Keratinocyte (primary cell): ENCODE results near the gene ACTA2. TPM values are rescaled to one million over a fixed set of nuclear protein-coding genes. Genes with fewer than 3 reads are reported as not detected.

Experiments
- DNase-seq: peaks from one replicate; pipeline ENCODE4 v3.0.0-alpha.2; 2011; ENCODE audit warnings: low read depth, missing footprints, low spot score
- FAIRE-seq: peaks from 2 replicates; lab custom pipeline; 2011; peaks lifted over from hg19 to GRCh38; lab: Jason Lieb, UNC
- H2AFZ ChIP-seq: 2 replicates; pipeline ENCODE4 v1.6.0; 2012; ENCODE audit warnings: low read length, control low read depth, inconsistent platforms; ENCODE audit not compliant: control insufficient read depth
- H3K27ac ChIP-seq: 2 replicates; pipeline ENCODE4 v1.5.1; 2011; ENCODE audit warnings: low read length; ENCODE audit not compliant: control insufficient read depth, insufficient read depth
- H3K27me3 ChIP-seq: 3 replicates; pipeline ENCODE4 v1.6.0; 2011; ENCODE audit warnings: low read length; ENCODE audit not compliant: control insufficient read depth, insufficient read depth; ENCODE audit errors: extremely low read depth
- H3K36me3 ChIP-seq, 2 experiments: 2 replicates in 1 of 2; 3 replicates in 1 of 2; pipeline ENCODE4 v1.5.1; 2011; ENCODE audit warnings: low read length in 2 of 2, mild to moderate bottlenecking in 1 of 2; ENCODE audit not compliant: control insufficient read depth in 2 of 2, insufficient read depth in 2 of 2; ENCODE audit errors: extremely low read depth in 1 of 2
- H3K4me1 ChIP-seq: 3 replicates; pipeline ENCODE4 v1.5.1; 2011; ENCODE audit warnings: low read length; ENCODE audit not compliant: control insufficient read depth, insufficient read depth; ENCODE audit errors: extremely low read depth
- H3K4me2 ChIP-seq: 3 replicates; pipeline ENCODE4 v1.6.0; 2011; ENCODE audit warnings: low read depth, low read length; ENCODE audit not compliant: control insufficient read depth, insufficient read depth; ENCODE audit errors: extremely low read depth
- H3K4me3 ChIP-seq, 3 experiments: fragments of 200-600 bp in 1 of 3; sonication (generic) in 1 of 3; 2 replicates in 2 of 3; 3 replicates in 1 of 3; pipeline ENCODE4 v1.5.1; 2011 to 2016; ENCODE audit warnings: low read length in 3 of 3, mild to moderate bottlenecking in 3 of 3, control low read depth in 2 of 3, inconsistent platforms in 1 of 3, low read depth in 1 of 3, mixed read lengths in 1 of 3, mixed run types in 1 of 3, moderate library complexity in 1 of 3; ENCODE audit not compliant: control insufficient read depth in 2 of 3, insufficient read depth in 2 of 3; ENCODE audit errors: extremely low read depth in 1 of 3
- H3K79me2 ChIP-seq: 2 replicates; pipeline ENCODE4 v1.6.0; 2012; ENCODE audit warnings: low read length; ENCODE audit not compliant: control insufficient read depth, insufficient read depth
- H3K9ac ChIP-seq: 3 replicates; pipeline ENCODE4 v1.6.0; 2011; ENCODE audit warnings: low read length; ENCODE audit not compliant: control insufficient read depth, insufficient read depth; ENCODE audit errors: extremely low read depth
- H3K9me1 ChIP-seq: 3 replicates; pipeline ENCODE4 v1.6.0; 2011; ENCODE audit warnings: low read length; ENCODE audit not compliant: control insufficient read depth, insufficient read depth; ENCODE audit errors: extremely low read depth
- H3K9me3 ChIP-seq: 2 replicates; pipeline ENCODE4 v1.5.1; 2012; ENCODE audit warnings: low read depth, low read length; ENCODE audit not compliant: control insufficient read depth
- H4K20me1 ChIP-seq: 3 replicates; pipeline ENCODE4 v1.6.0; 2011; ENCODE audit warnings: low read length; ENCODE audit not compliant: control insufficient read depth, insufficient read depth; ENCODE audit errors: extremely low read depth
- CTCF ChIP-seq, 3 experiments: IDR thresholded peaks in 1 of 3; conservative IDR thresholded peaks in 1 of 3; optimal IDR thresholded peaks in 1 of 3; 2 replicates in 2 of 3; 3 replicates in 1 of 3; pipeline versions ENCODE3 to v1.5.1; 2011; ENCODE audit warnings: low read length in 3 of 3, mild to moderate bottlenecking in 3 of 3, moderate library complexity in 2 of 3, control low read depth in 1 of 3, inconsistent platforms in 1 of 3; ENCODE audit not compliant: insufficient read depth in 2 of 3; ENCODE audit errors: extremely low read depth in 1 of 3
- EZH2 ChIP-seq: IDR thresholded peaks from one replicate; pipeline ENCODE4 v1.6.1; 2012; ENCODE audit warnings: inconsistent platforms, mild to moderate bottlenecking, low read length, moderate library complexity
- dilution Hi-C: fragments of 300-500 bp; cut with MboI; formaldehyde crosslinking; loops from one replicate; pipeline ENCODE4 v1.7.0; 2020; ENCODE audit warnings: low sequenced_read_pairs; ENCODE audit not compliant: extremely low pct_ligation_motif_present
- polyA plus RNA-seq, 5 experiments: library from polyadenylated mRNA; depleted of rRNA in 3 of 5; stranded (reverse) in 3 of 5; stranded (forward) in 1 of 5; unstranded in 1 of 5; fragments of >200 nt; gene quantifications; 1 replicate in 1 of 5; 2 replicates in 3 of 5; 3 replicates in 1 of 5; pipeline versions ENCODE4 v1.2.1 to v1.2.3, GENCODE V29; 2011 to 2012; ENCODE audit warnings: missing spikeins in 2 of 5, low read depth in 1 of 5, low replicate concordance in 1 of 5

Gene ACTA2
- polyA plus RNA-seq, 1 donor (not counting 4 experiments of a cell fraction or from before 2014, with no cell fraction given) = 3.7 TPM

DNA sequence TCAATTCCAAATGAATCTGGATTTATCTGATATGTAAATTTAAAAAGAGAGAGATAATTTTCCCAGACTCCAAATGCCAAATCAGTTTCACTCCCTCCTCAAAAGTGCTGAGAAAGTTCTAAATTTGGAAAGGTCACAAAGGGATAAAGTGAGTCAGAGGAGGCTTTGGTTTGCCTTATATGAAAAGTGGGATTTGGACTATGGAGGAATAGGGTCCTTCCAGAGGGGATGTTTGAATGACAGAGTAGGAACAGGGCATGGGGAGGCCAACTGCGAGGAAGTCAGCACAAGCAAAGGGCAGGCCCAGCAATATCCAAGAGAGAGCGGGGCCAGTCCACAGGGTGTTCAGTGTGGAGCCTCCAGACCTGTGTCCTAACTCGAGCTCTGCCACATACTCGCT, 28.2 kb upstream of the ACTA2 start:
- FAIRE-seq (no peak), DNase-seq (no peak)
- no peak overlapping the region for H2AFZ ChIP-seq
- H3K27ac ChIP-seq = no peak overlapping the region
- H3K27me3 ChIP-seq = no peaks in the 10 kb centered on the region
- no peaks in the 10 kb centered on the region for H3K36me3 ChIP-seq
- peaks cover 6% of the 10 kb centered on the region for H3K4me1 ChIP-seq
- H3K79me2 ChIP-seq = no peaks in the 10 kb centered on the region
- TF ChIP-seq CTCF (optimal IDR thresholded peaks at IDR 0.05 in 1 of 3, IDR thresholded peaks at IDR 0.05 in 1 of 3, conservative IDR thresholded peaks at IDR 0.05 in 1 of 3; ENCODE audit: extremely low read depth in 1 of 3, insufficient read depth in 2 of 3, low read length in 3 of 3) (no peak), EZH2 (no peak)
- dilution Hi-C loops = no loop called here
- H3K4me2 ChIP-seq = no peak overlapping the region
- no peaks in the 10 kb centered on the region for H3K9me3 ChIP-seq
- no peaks in the 10 kb centered on the region for H3K9me1 ChIP-seq
- no peak overlapping the region for H3K4me3 ChIP-seq
- H4K20me1 ChIP-seq = no peaks in the 10 kb centered on the region
- no peak overlapping the region for H3K9ac ChIP-seq

GRCh38 chr10:88980247-88980646, 27.7 kb upstream of the ACTA2 start:
- H3K27me3 ChIP-seq = no peaks in the 10 kb centered on the region
- no peaks in the 10 kb centered on the region for H3K9me3 ChIP-seq
- no peaks in the 10 kb centered on the region for H3K36me3 ChIP-seq
- H3K4me3 ChIP-seq = no peak overlapping the region
- H2AFZ ChIP-seq = no peak overlapping the region
- dilution Hi-C loops = no loop called here
- peaks cover 10% of the 10 kb centered on the region for H3K4me1 ChIP-seq
- no peak overlapping the region for H3K4me2 ChIP-seq
- no peak for FAIRE-seq
- H3K27ac ChIP-seq = no peak overlapping the region
- H3K9me1 ChIP-seq = no peaks in the 10 kb centered on the region
- TF ChIP-seq EZH2 = no peak
- TF ChIP-seq CTCF (optimal IDR thresholded peaks at IDR 0.05 in 1 of 3, IDR thresholded peaks at IDR 0.05 in 1 of 3, conservative IDR thresholded peaks at IDR 0.05 in 1 of 3; ENCODE audit: extremely low read depth in 1 of 3, insufficient read depth in 2 of 3, low read length in 3 of 3) = no peak
- DNase-seq = no peak
- H3K9ac ChIP-seq = no peak overlapping the region
- no peaks in the 10 kb centered on the region for H4K20me1 ChIP-seq
- no peaks in the 10 kb centered on the region for H3K79me2 ChIP-seq
